Neural progenitor cell (in vitro differentiated cells): ENCODE measurements around the gene MSLN. TPM values are rescaled to one million over a fixed set of nuclear protein-coding genes. Genes with fewer than 3 reads are reported as not detected.

Experiments used
- DNase-seq: peaks from one replicate; pipeline ENCODE4 v3.0.0-alpha.2; 2016; ENCODE audit warnings: low spot score
- H2AFZ ChIP-seq: fragments of 200-600 bp; sonication (generic); replicated peaks from 2 replicates; pipeline ENCODE4 v1.6.1; 2016; ENCODE audit warnings: antibody characterized with exemption
- H3F3A ChIP-seq: fragments of 200-600 bp; sonication (generic); 2 replicates; pipeline ENCODE4 v1.6.1; 2016; ENCODE audit warnings: antibody characterized with exemption, low read depth
- H3K27ac ChIP-seq: fragments of 200-600 bp; sonication (generic); 2 replicates; pipeline ENCODE4 v1.5.1; 2016; ENCODE audit warnings: mild to moderate bottlenecking
- H3K27me3 ChIP-seq: fragments of 200-600 bp; sonication (generic); 2 replicates; pipeline ENCODE4 v1.6.1; 2016; ENCODE audit warnings: mild to moderate bottlenecking, moderate library complexity
- H3K36me3 ChIP-seq: fragments of 200-600 bp; sonication (generic); 2 replicates; pipeline ENCODE4 v1.5.1; 2016
- H3K4me1 ChIP-seq: fragments of 200-600 bp; sonication (generic); 2 replicates; pipeline ENCODE4 v1.6.1; 2016; ENCODE audit warnings: mixed run types
- H3K4me2 ChIP-seq: fragments of 200-600 bp; sonication (generic); 2 replicates; pipeline ENCODE4 v1.6.1; 2016
- H3K4me3 ChIP-seq: fragments of 200-600 bp; sonication (generic); 2 replicates; pipeline ENCODE4 v1.5.1; 2016
- H3K79me2 ChIP-seq: fragments of 200-600 bp; sonication (generic); 2 replicates; pipeline ENCODE4 v1.6.1; 2016; ENCODE audit warnings: low read depth
- H3K9ac ChIP-seq: fragments of 200-600 bp; sonication (generic); 2 replicates; pipeline ENCODE4 v1.6.1; 2016
- H3K9me3 ChIP-seq: fragments of 200-600 bp; sonication (generic); 2 replicates; pipeline ENCODE4 v1.5.1; 2016; ENCODE audit warnings: low read depth
- H4K20me1 ChIP-seq: fragments of 200-600 bp; sonication (generic); 2 replicates; pipeline ENCODE4 v1.6.1; 2016; ENCODE audit warnings: low read depth
- H3K27ac Mint-ChIP-seq: 3 replicates; pipeline ENCODE4 v1.8.0; 2021; ENCODE audit warnings: mixed read lengths
- H3K27me3 Mint-ChIP-seq: 2 replicates; pipeline ENCODE4 v1.8.0; 2022; ENCODE audit warnings: low read depth, mild to moderate bottlenecking, inconsistent platforms, moderate library complexity, mixed read lengths; ENCODE audit not compliant: insufficient read depth
- H3K36me3 Mint-ChIP-seq: 3 replicates; pipeline ENCODE4 v1.8.0; 2021; ENCODE audit warnings: mixed read lengths
- H3K4me1 Mint-ChIP-seq: 3 replicates; pipeline ENCODE4 v1.8.0; 2021; ENCODE audit warnings: mixed read lengths
- H3K4me3 Mint-ChIP-seq: 3 replicates; pipeline ENCODE4 v1.8.0; 2021; ENCODE audit warnings: mild to moderate bottlenecking, moderate library complexity, mixed read lengths
- H3K9me3 Mint-ChIP-seq: 3 replicates; pipeline ENCODE4 v1.8.0; 2020; ENCODE audit warnings: mixed read lengths
- CTCF ChIP-seq: fragments of 200-600 bp; sonication (generic); IDR thresholded peaks from 2 replicates; pipeline ENCODE4 v1.5.1; 2017; ENCODE audit warnings: antibody characterized with exemption, mild to moderate bottlenecking
- EZH2 ChIP-seq: fragments of 200-600 bp; sonication (generic); IDR thresholded peaks from 2 replicates; pipeline ENCODE4 v1.6.1; 2017; ENCODE audit warnings: antibody characterized with exemption, mild to moderate bottlenecking, moderate library complexity
- EZH2phosphoT487 ChIP-seq: fragments of 200-600 bp; sonication (generic); IDR thresholded peaks from 2 replicates; pipeline ENCODE4 v1.6.1; 2017; ENCODE audit warnings: antibody characterized with exemption
- total RNA-seq: library from RNA; depleted of rRNA; stranded (reverse); fragments of >200 nt; gene quantifications from 2 replicates; pipeline ENCODE4 v1.2.3, GENCODE V29; 2015; ENCODE audit warnings: low replicate concordance

Gene MSLN
- total RNA-seq, 1 donor from 2014 or later = 0.82 TPM

GRCh38 chr16:800834-801511 is 40.4 kb downstream of the MSLN start:
- DNase-seq = no peak
- Histone ChIP-seq H2AFZ (no peak overlapping the region), H3K27me3 (peaks cover 68% of the 10 kb centered on the region), H4K20me1 (peaks cover 30% of the 10 kb centered on the region), H3K4me2 (peak overlapping the region; percentile 83), H3K9ac (no peak overlapping the region), H3F3A (peaks cover 16% of the 10 kb centered on the region), H3K4me3 (peak overlapping the region; percentile 46), H3K79me2 (no peaks in the 10 kb centered on the region), H3K4me1 (peaks cover 18% of the 10 kb centered on the region), H3K27ac (no peak overlapping the region), H3K36me3 (no peaks in the 10 kb centered on the region), H3K9me3 (no peaks in the 10 kb centered on the region)
- no peak overlapping the region for H3K4me3 Mint-ChIP-seq
- TF ChIP-seq CTCF (no peak), EZH2phosphoT487 (no peak), EZH2 (no peak)
- no peak overlapping the region for H3K27ac Mint-ChIP-seq
- no peaks in the 10 kb centered on the region for H3K9me3 Mint-ChIP-seq
- peaks cover 3% of the 10 kb centered on the region for H3K36me3 Mint-ChIP-seq
- H3K4me1 Mint-ChIP-seq = no peaks in the 10 kb centered on the region
- H3K27me3 Mint-ChIP-seq = peaks cover 3% of the 10 kb centered on the region

GRCh38 chr16:801584-802363 is 41.2 kb downstream of the MSLN start:
- Histone ChIP-seq H3K36me3 (no peaks in the 10 kb centered on the region), H3K9me3 (no peaks in the 10 kb centered on the region), H3K27me3 (peaks cover 68% of the 10 kb centered on the region), H3F3A (peaks cover 16% of the 10 kb centered on the region), H3K9ac (no peak overlapping the region), H3K4me1 (peaks cover 18% of the 10 kb centered on the region), H3K27ac (no peak overlapping the region), H3K4me3 (no peak overlapping the region), H2AFZ (no peak overlapping the region), H3K79me2 (peaks cover 4% of the 10 kb centered on the region), H3K4me2 (no peak overlapping the region), H4K20me1 (peaks cover 26% of the 10 kb centered on the region)
- no peak overlapping the region for H3K27ac Mint-ChIP-seq
- H3K4me1 Mint-ChIP-seq = no peaks in the 10 kb centered on the region
- peaks cover 3% of the 10 kb centered on the region for H3K36me3 Mint-ChIP-seq
- H3K9me3 Mint-ChIP-seq = no peaks in the 10 kb centered on the region
- H3K4me3 Mint-ChIP-seq = no peak overlapping the region
- TF ChIP-seq EZH2phosphoT487 = no peak
- TF ChIP-seq EZH2 = no peak
- no peak for TF ChIP-seq CTCF
- DNase-seq = no peak
- peaks cover 4% of the 10 kb centered on the region for H3K27me3 Mint-ChIP-seq

GRCh38 chr16:802461-802860 is 41.9 kb downstream of the MSLN start:
- Mint-ChIP-seq H3K4me3 (no peak overlapping the region), H3K36me3 (peaks cover 3% of the 10 kb centered on the region), H3K9me3 (no peaks in the 10 kb centered on the region), H3K27me3 (peaks cover 6% of the 10 kb centered on the region), H3K27ac (no peak overlapping the region), H3K4me1 (no peaks in the 10 kb centered on the region)
- H3K36me3 ChIP-seq = no peaks in the 10 kb centered on the region
- no peak overlapping the region for H2AFZ ChIP-seq
- H3K27ac ChIP-seq = no peak overlapping the region
- H3K4me2 ChIP-seq = no peak overlapping the region
- DNase-seq = no peak
- peaks cover 4% of the 10 kb centered on the region for H3K79me2 ChIP-seq
- no peaks in the 10 kb centered on the region for H3K9me3 ChIP-seq
- H3K4me3 ChIP-seq = no peak overlapping the region
- peaks cover 68% of the 10 kb centered on the region for H3K27me3 ChIP-seq
- H3K4me1 ChIP-seq = peaks cover 18% of the 10 kb centered on the region
- no peak overlapping the region for H3K9ac ChIP-seq
- no peak for TF ChIP-seq EZH2
- no peak for TF ChIP-seq EZH2phosphoT487
- TF ChIP-seq CTCF = no peak
- H3F3A ChIP-seq = peaks cover 23% of the 10 kb centered on the region
- H4K20me1 ChIP-seq = peaks cover 22% of the 10 kb centered on the region
